ENCODE data around the gene NLRP9.

Gene NLRP9

GRCh38 chr19:55674841-55675660, 63.2 kb downstream of the NLRP9 start, which contains the start of gene EPN1:
EPN1 (plus strand) TSS chr19:55675226; CDS start chr19:55678628, 3,402 bp downstream.
- peak; percentile 67 to 97 (median 92) for DNase-seq

GRCh38 chr19:55674459-55674840, 63.8 kb downstream of the NLRP9 start:
- no peak for DNase-seq

GRCh38 chr19:55673889-55674288, 64.3 kb downstream of the NLRP9 start:
- DNase-seq, result no peak

GRCh38 chr19:55673465-55673864, 64.7 kb downstream of the NLRP9 start:
- no peak for DNase-seq

GRCh38 chr19:55672418-55672817, 65.8 kb downstream of the NLRP9 start:
- DNase-seq, result no peak

GRCh38 chr19:55671054-55671378, 67.2 kb downstream of the NLRP9 start:
- no peak for DNase-seq

- peak in 27 of 56 donors; percentile 2 to 72 (median 17) for DNase-seq
Observed at GRCh38 chr19:55670280-55671053, 67.7 kb downstream of the NLRP9 start.

GRCh38 chr19:55669418-55670279, 68.6 kb downstream of the NLRP9 start:
- peak in 23 of 56 donors; percentile 8 to 72 (median 36) for DNase-seq

GRCh38 chr19:55668603-55669348, 69.4 kb downstream of the NLRP9 start:
- DNase-seq, result no peak

GRCh38 chr19:55667958-55668357, 70.2 kb downstream of the NLRP9 start:
- peak in 24 of 56 donors; percentile 4 to 71 (median 27) for DNase-seq

- no peak for DNase-seq
Observed at GRCh38 chr19:55667511-55667910, 70.7 kb downstream of the NLRP9 start.

- no peak for DNase-seq
Observed at GRCh38 chr19:55667006-55667381, 71.2 kb downstream of the NLRP9 start.

GRCh38 chr19:55666343-55667005, 71.7 kb downstream of the NLRP9 start:
- no peak for DNase-seq

GRCh38 chr19:55663846-55664536, 74.2 kb downstream of the NLRP9 start:
- no peak for DNase-seq

GRCh38 chr19:55661826-55662225, 76.4 kb downstream of the NLRP9 start:
- no peak for DNase-seq

GRCh38 chr19:55660991-55661390, 77.2 kb downstream of the NLRP9 start:
- DNase-seq, result no peak

- no peak for DNase-seq
Observed at GRCh38 chr19:55660404-55660803, 77.8 kb downstream of the NLRP9 start.

- DNase-seq, result no peak
Observed at GRCh38 chr19:55659822-55660221, 78.4 kb downstream of the NLRP9 start.

GRCh38 chr19:55658846-55659459, 79.2 kb downstream of the NLRP9 start:
- DNase-seq, result no peak
